GM12873 (cell line): Measurements from ENCODE around the gene LTB4R.

Experiments used
- TF ChIP-seq, protein P1 (sequence below): IDR thresholded peaks from 2 replicates; pipeline ENCODE4 v1.5.1; 2012; ENCODE audit warnings: low read depth, mild to moderate bottlenecking, moderate library complexity, low read length, control low read depth; ENCODE audit not compliant: insufficient read depth; ENCODE audit errors: missing control alignments

LTB4R gene, protein sequence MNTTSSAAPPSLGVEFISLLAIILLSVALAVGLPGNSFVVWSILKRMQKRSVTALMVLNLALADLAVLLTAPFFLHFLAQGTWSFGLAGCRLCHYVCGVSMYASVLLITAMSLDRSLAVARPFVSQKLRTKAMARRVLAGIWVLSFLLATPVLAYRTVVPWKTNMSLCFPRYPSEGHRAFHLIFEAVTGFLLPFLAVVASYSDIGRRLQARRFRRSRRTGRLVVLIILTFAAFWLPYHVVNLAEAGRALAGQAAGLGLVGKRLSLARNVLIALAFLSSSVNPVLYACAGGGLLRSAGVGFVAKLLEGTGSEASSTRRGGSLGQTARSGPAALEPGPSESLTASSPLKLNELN

GRCh38 chr14:24310646-24311604 lies at the start of gene LTB4R:
LTB4R (plus strand) TSS chr14:24311502; CDS start chr14:24315652, 4,150 bp downstream.
- TF ChIP-seq, protein P1, sequence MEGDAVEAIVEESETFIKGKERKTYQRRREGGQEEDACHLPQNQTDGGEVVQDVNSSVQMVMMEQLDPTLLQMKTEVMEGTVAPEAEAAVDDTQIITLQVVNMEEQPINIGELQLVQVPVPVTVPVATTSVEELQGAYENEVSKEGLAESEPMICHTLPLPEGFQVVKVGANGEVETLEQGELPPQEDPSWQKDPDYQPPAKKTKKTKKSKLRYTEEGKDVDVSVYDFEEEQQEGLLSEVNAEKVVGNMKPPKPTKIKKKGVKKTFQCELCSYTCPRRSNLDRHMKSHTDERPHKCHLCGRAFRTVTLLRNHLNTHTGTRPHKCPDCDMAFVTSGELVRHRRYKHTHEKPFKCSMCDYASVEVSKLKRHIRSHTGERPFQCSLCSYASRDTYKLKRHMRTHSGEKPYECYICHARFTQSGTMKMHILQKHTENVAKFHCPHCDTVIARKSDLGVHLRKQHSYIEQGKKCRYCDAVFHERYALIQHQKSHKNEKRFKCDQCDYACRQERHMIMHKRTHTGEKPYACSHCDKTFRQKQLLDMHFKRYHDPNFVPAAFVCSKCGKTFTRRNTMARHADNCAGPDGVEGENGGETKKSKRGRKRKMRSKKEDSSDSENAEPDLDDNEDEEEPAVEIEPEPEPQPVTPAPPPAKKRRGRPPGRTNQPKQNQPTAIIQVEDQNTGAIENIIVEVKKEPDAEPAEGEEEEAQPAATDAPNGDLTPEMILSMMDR, result peak; percentile 26

- TF ChIP-seq, protein P1, result no peak
Observed at GRCh38 chr14:24261969-24262327, 49.4 kb upstream of the LTB4R start.

GRCh38 chr14:24262821-24263733 lies 48.2 kb upstream of the LTB4R start, which contains the start of gene TGM1:
TGM1 (minus strand) TSS chr14:24263177; CDS start chr14:24262352, 825 bp downstream.
- TF ChIP-seq, protein P1, result no peak

DNA sequence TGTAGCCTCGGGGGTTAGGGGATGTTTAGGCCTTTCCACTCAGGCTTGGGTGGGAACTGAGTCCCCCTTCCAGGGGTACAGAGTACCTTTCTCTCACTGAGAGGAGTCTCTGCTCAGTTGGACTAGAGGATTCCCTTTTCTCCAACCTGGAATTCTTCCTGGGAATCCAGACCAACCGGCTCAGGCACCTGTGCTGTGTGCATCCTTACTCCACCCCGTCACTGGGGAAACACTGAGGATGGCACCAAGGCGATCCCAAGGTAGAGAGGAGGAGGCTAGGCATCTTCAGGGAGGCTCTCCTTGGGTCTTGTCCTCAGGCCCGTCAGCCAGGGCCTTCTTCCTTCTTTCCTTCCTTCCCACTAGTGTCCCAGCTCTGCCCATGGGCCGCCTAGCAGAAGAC lies 47.5 kb upstream of the LTB4R start:
- TF ChIP-seq, protein P1, result no peak

DNA sequence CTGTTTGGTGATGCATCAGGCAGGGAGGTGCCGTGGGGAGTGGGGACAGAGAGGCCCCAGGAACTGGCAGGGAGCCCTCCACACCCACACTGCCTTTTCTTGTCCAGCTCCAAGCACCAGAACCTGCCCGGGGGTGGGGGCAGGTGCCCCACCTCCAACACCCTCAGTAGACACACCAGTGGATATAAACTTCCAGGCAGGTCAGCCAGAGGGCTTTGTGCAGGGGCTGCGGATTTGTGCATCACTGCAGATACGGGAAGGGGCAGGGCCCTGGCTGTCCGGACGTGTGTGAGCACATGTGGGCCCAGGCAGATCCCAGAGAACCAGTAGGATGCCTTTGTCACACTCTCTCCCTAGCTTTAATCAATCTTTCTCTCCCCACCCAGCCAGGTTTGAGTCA lies 47.0 kb upstream of the LTB4R start:
- TF ChIP-seq, protein P1, result no peak

- TF ChIP-seq, protein P1, result no peak
Observed at GRCh38 chr14:24266344-24267244, 44.7 kb upstream of the LTB4R start.
